ENCODE results near the gene HSPA1L. TPM values are rescaled to one million over a fixed set of nuclear protein-coding genes. Genes with fewer than 3 reads are reported as not detected.
"Not testable (repeated sequence)": the region's sequence is repeated elsewhere in the genome, so short reads cannot be mapped to it uniquely, and the experiment has no call there.

Gene HSPA1L
- total and polyA plus RNA-seq, 2 experiments from 2014 or later = 3.1 to 4.5 TPM

DNA sequence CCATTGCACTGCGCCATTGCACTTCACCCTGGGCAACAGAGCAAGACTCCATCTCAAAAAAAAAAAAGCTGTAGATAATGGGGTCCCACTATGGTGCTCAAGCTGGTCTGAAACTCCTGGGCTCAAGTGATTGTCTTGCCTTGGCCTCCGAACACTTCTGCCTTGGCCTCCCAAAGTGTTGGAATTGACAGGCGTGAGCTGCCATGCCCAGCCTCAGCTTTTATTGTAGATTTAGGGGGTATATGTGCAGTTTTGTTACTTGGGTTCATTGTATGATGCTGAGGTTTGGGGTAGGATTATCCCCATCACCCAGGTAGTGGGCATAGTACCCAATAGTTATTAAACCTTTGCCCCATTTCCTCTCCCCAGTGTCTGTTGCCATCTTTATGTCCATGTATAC, 23.9 kb upstream of the HSPA1L start:
- H3K27me3 ChIP-seq = no peaks in the 10 kb centered on the region
- H3K9me3 ChIP-seq (ENCODE audit: low read depth) = no peaks in the 10 kb centered on the region
- H3K27ac ChIP-seq = no peak overlapping the region
- H3K4me3 ChIP-seq = no peak overlapping the region
- peaks cover 47% of the 10 kb centered on the region for H3K36me3 ChIP-seq
- peaks cover 26% of the 10 kb centered on the region for H3K4me1 ChIP-seq (ENCODE audit: low read depth)
- no peak for DNase-seq (ENCODE audit: low read depth in 1 of 2, low spot score in 1 of 2)
- TF ChIP-seq, protein P1, sequence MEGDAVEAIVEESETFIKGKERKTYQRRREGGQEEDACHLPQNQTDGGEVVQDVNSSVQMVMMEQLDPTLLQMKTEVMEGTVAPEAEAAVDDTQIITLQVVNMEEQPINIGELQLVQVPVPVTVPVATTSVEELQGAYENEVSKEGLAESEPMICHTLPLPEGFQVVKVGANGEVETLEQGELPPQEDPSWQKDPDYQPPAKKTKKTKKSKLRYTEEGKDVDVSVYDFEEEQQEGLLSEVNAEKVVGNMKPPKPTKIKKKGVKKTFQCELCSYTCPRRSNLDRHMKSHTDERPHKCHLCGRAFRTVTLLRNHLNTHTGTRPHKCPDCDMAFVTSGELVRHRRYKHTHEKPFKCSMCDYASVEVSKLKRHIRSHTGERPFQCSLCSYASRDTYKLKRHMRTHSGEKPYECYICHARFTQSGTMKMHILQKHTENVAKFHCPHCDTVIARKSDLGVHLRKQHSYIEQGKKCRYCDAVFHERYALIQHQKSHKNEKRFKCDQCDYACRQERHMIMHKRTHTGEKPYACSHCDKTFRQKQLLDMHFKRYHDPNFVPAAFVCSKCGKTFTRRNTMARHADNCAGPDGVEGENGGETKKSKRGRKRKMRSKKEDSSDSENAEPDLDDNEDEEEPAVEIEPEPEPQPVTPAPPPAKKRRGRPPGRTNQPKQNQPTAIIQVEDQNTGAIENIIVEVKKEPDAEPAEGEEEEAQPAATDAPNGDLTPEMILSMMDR (IDR thresholded peaks at IDR 0.05; ENCODE audit: low read depth, low read length) = no peak

- Histone ChIP-seq H3K4me1 (ENCODE audit: low read depth) (peaks cover 26% of the 10 kb centered on the region), H3K27ac (peak overlapping the region; percentile 72), H3K36me3 (peaks cover 47% of the 10 kb centered on the region)
- not testable (repeated sequence) for H3K27me3 ChIP-seq; DNase-seq (ENCODE audit: low read depth in 1 of 2, low spot score in 1 of 2); H3K9me3 ChIP-seq (ENCODE audit: low read depth); H3K4me3 ChIP-seq
Observed at GRCh38 chr6:31838114-31838553, 23.1 kb upstream of the HSPA1L start.

- H3K9me3 ChIP-seq (ENCODE audit: low read depth) = no peaks in the 10 kb centered on the region
- peak overlapping the region; percentile 72 for H3K27ac ChIP-seq
- peak in 1 of 2 donors; percentile 61 for DNase-seq (ENCODE audit: low read depth in 1 of 2, low spot score in 1 of 2)
- H3K4me1 ChIP-seq (ENCODE audit: low read depth) = peaks cover 26% of the 10 kb centered on the region
- peaks cover 47% of the 10 kb centered on the region for H3K36me3 ChIP-seq
- no peaks in the 10 kb centered on the region for H3K27me3 ChIP-seq
- peak overlapping the region; percentile 97 for H3K4me3 ChIP-seq
- TF ChIP-seq, protein P1 (IDR thresholded peaks at IDR 0.05; ENCODE audit: low read depth, low read length) = no peak
Observed at GRCh38 chr6:31837369-31838113, 22.5 kb upstream of the HSPA1L start.

DNA sequence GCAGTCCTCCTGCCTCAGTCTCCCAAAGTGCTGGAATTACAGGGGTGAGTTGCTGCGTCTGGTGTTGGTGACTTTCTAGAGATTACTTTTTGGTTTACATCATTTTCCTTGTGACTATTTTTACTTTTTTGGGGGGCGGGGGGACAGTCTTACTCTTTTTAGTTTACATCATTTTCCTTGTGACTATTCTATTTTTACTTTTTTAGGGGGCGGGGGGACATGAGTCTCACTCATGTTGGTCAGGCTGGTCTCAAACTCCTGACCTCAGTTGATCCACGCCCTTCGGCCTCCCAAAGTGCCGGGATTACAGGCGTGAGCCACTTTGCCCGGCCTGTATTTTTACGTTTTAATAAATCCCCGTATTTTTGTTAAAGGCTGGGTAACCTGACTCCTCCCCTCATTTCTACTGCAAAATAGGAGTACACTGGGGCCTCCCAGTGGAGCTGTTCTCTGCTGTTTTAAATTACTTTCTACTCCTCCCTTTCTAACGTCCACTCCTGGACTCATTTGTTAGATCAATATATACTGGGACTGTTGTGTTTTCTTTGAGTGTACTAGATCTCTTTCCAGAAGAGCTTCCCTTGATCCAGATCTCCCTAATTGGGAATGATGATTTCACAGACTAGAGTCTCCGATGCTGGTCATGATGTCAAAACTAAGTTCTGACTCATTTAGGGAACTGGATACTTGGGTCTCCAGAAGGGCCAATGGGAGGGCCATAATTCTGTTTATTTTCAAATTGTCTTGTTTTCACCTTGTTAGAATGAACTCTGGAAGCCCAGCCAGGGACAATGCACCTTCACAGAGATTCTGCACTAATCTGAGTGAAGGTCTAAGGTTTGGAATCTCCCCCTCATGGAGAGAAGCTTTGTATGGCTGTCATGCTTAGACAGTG, 21.6 kb upstream of the HSPA1L start:
- TF ChIP-seq, protein P1 (IDR thresholded peaks at IDR 0.05; ENCODE audit: low read depth, low read length) = no peak
- peak overlapping the region; percentile 72 for H3K27ac ChIP-seq
- H3K36me3 ChIP-seq = peaks cover 47% of the 10 kb centered on the region

GRCh38 chr6:31836047-31836473, 21.0 kb upstream of the HSPA1L start:
- peaks cover 45% of the 10 kb centered on the region for H3K36me3 ChIP-seq

More for the DNA sequence above, 21.6 kb upstream of the HSPA1L start:
- no peaks in the 10 kb centered on the region for H3K9me3 ChIP-seq (ENCODE audit: low read depth)
- peaks cover 26% of the 10 kb centered on the region for H3K4me1 ChIP-seq (ENCODE audit: low read depth)
- H3K4me3 ChIP-seq = peak overlapping the region; percentile 97
- H3K27me3 ChIP-seq = no peaks in the 10 kb centered on the region
- DNase-seq (ENCODE audit: low read depth in 1 of 2, low spot score in 1 of 2) = peak in 1 of 2 donors; percentile 43

More at GRCh38 chr6:31836047-31836473, 21.0 kb upstream of the HSPA1L start:
- Histone ChIP-seq H3K27ac (peak overlapping the region; percentile 72), H3K27me3 (no peaks in the 10 kb centered on the region), H3K4me1 (ENCODE audit: low read depth) (peaks cover 27% of the 10 kb centered on the region), H3K4me3 (peak overlapping the region; percentile 97), H3K9me3 (ENCODE audit: low read depth) (no peaks in the 10 kb centered on the region)
- DNase-seq (ENCODE audit: low read depth in 1 of 2, low spot score in 1 of 2) = no peak
- TF ChIP-seq, protein P1 (IDR thresholded peaks at IDR 0.05; ENCODE audit: low read depth, low read length) = no peak

All from cardiac muscle cell (in vitro differentiated cells and primary cell).